Spleen (tissue), 7 donors: Measurements from ENCODE around the gene MAGEH1.

Source experiments
- CTCF ChIP-seq, 11 experiments: fragments of 200-600 bp in 7 of 11; fragments of 450-650 bp in 4 of 11; sonication (generic) in 4 of 11; IDR thresholded peaks in 8 of 11; conservative IDR thresholded peaks in 3 of 11; 1 replicate in 7 of 11; 2 replicates in 4 of 11; pipeline versions ENCODE4 v1.4.0 to v1.8.0; 2016 to 2021; ENCODE audit warnings: antibody characterized with exemption in 11 of 11, inconsistent platforms in 4 of 11, mild to moderate bottlenecking in 1 of 11
- POLR2A ChIP-seq, 3 donors: fragments of 450-650 bp; IDR thresholded peaks; one replicate each; pipeline ENCODE4 v1.5.1; 2017; ENCODE audit warnings: antibody characterized with exemption in 3 of 3, mild to moderate bottlenecking in 1 of 3
- POLR2AphosphoS5 ChIP-seq, 3 donors: sonication (generic); formaldehyde crosslinking; IDR thresholded peaks; one replicate each; pipeline ENCODE4 v1.5.1; 2017; ENCODE audit warnings: antibody characterized with exemption in 3 of 3
- donor health status: DM: no; HTN: no; CAD: no; lungs with moderate emphysema.
- donor health status: DM: no; HTN: no; CAD: no.
- donor health status: DM: no; HTN: no; CAD: no.

DNA sequence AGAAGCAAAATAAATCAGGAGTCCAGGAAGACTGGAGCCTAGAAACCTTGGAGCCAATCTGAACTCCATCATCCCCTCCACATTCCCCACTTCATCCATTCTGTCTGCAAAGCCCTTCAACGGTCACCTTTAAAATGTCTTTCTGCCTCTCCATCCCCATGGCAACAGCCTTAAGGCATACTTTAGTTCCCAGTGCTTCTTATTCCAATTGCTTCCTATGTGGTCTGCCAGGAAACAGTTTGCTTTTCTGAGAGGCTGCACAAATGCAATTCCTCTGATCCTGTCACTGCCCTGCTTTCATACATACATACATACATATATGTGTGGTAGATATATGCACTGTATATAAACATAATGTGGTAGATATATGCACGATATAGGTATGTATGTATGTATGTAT is 786 bp upstream of the MAGEH1 start:
- TF ChIP-seq POLR2AphosphoS5 (IDR thresholded peaks at IDR 0.05) (no peak), CTCF (IDR thresholded peaks at IDR 0.05 in 8 of 11, conservative IDR thresholded peaks at IDR 0.05 in 3 of 11) (no peak), POLR2A (IDR thresholded peaks at IDR 0.05) (no peak)
